ENCODE data around the gene ZMIZ1.

ZMIZ1 gene

GRCh38 chr10:79070081-79070605, 1.4 kb downstream of the ZMIZ1 start:
- H3K4me3 ChIP-seq (ENCODE audit: low read depth, low read length): peak overlapping the region; percentile 89
- H3K9me3 ChIP-seq (ENCODE audit: control insufficient read depth, insufficient read depth, low read length): no peaks in the 10 kb centered on the region
- peaks cover 12% of the 10 kb centered on the region; the same call in 1 of the 2 replicates for H3K27me3 ChIP-seq (ENCODE audit: control insufficient read depth, insufficient read depth, low read length)
- no peaks in the 10 kb centered on the region for H3K36me3 ChIP-seq (ENCODE audit: control insufficient read depth, insufficient read depth, low read length)
- H3K9ac ChIP-seq (ENCODE audit: low read depth, low read length): no peak overlapping the region
- H3K4me1 ChIP-seq (ENCODE audit: control insufficient read depth, insufficient read depth, low read length): peaks cover 42% of the 10 kb centered on the region
- H3K27ac ChIP-seq (ENCODE audit: low read depth, low read length): peak overlapping the region; percentile 68

GRCh38 chr10:79070606-79071395, 2.0 kb downstream of the ZMIZ1 start:
- Histone ChIP-seq H3K4me3 (ENCODE audit: low read depth, low read length) (peak overlapping the region; percentile 89), H3K36me3 (ENCODE audit: control insufficient read depth, insufficient read depth, low read length) (no peaks in the 10 kb centered on the region), H3K9ac (ENCODE audit: low read depth, low read length) (peak overlapping the region; percentile 49), H3K4me1 (ENCODE audit: control insufficient read depth, insufficient read depth, low read length) (peaks cover 44% of the 10 kb centered on the region), H3K27me3 (ENCODE audit: control insufficient read depth, insufficient read depth, low read length) (peaks cover 7% of the 10 kb centered on the region; the same call in 1 of the 2 replicates), H3K27ac (ENCODE audit: low read depth, low read length) (peak overlapping the region; percentile 70), H3K9me3 (ENCODE audit: control insufficient read depth, insufficient read depth, low read length) (no peaks in the 10 kb centered on the region)

GRCh38 chr10:79071396-79071923, 2.7 kb downstream of the ZMIZ1 start:
- H3K4me1 ChIP-seq (ENCODE audit: control insufficient read depth, insufficient read depth, low read length): peaks cover 48% of the 10 kb centered on the region
- H3K9ac ChIP-seq (ENCODE audit: low read depth, low read length): peak overlapping the region; percentile 49; the same call in 1 of the 2 replicates
- peaks cover 7% of the 10 kb centered on the region; the same call in 1 of the 2 replicates for H3K27me3 ChIP-seq (ENCODE audit: control insufficient read depth, insufficient read depth, low read length)
- H3K4me3 ChIP-seq (ENCODE audit: low read depth, low read length): peak overlapping the region; percentile 89
- no peaks in the 10 kb centered on the region for H3K9me3 ChIP-seq (ENCODE audit: control insufficient read depth, insufficient read depth, low read length)
- H3K36me3 ChIP-seq (ENCODE audit: control insufficient read depth, insufficient read depth, low read length): no peaks in the 10 kb centered on the region
- peak overlapping the region; percentile 70 for H3K27ac ChIP-seq (ENCODE audit: low read depth, low read length)

GRCh38 chr10:79072041-79072441, 3.3 kb downstream of the ZMIZ1 start:
- no peaks in the 10 kb centered on the region for H3K9me3 ChIP-seq (ENCODE audit: control insufficient read depth, insufficient read depth, low read length)
- peaks cover 7% of the 10 kb centered on the region; the same call in 1 of the 2 replicates for H3K27me3 ChIP-seq (ENCODE audit: control insufficient read depth, insufficient read depth, low read length)
- H3K4me3 ChIP-seq (ENCODE audit: low read depth, low read length): 0 out of 2 replicates have a peak overlapping the region, but pooled peaks have one; percentile 17
- H3K36me3 ChIP-seq (ENCODE audit: control insufficient read depth, insufficient read depth, low read length): no peaks in the 10 kb centered on the region
- no peak overlapping the region for H3K9ac ChIP-seq (ENCODE audit: low read depth, low read length)
- peak overlapping the region; percentile 70 for H3K27ac ChIP-seq (ENCODE audit: low read depth, low read length)
- H3K4me1 ChIP-seq (ENCODE audit: control insufficient read depth, insufficient read depth, low read length): peaks cover 48% of the 10 kb centered on the region

- Histone ChIP-seq H3K4me1 (ENCODE audit: control insufficient read depth, insufficient read depth, low read length) (peaks cover 53% of the 10 kb centered on the region), H3K4me3 (ENCODE audit: low read depth, low read length) (no peak overlapping the region), H3K27ac (ENCODE audit: low read depth, low read length) (no peak overlapping the region), H3K36me3 (ENCODE audit: control insufficient read depth, insufficient read depth, low read length) (no peaks in the 10 kb centered on the region), H3K9me3 (ENCODE audit: control insufficient read depth, insufficient read depth, low read length) (no peaks in the 10 kb centered on the region), H3K9ac (ENCODE audit: low read depth, low read length) (no peak overlapping the region), H3K27me3 (ENCODE audit: control insufficient read depth, insufficient read depth, low read length) (0 out of 2 replicates have a peak, but pooled peaks cover 3% of the 10 kb centered on the region)
These were observed 4.4 kb downstream of the ZMIZ1 start for GRCh38 chr10:79072994-79073645.

- H3K4me3 ChIP-seq (ENCODE audit: low read depth, low read length): no peak overlapping the region
- no peak overlapping the region for H3K27ac ChIP-seq (ENCODE audit: low read depth, low read length)
- no peaks in the 10 kb centered on the region for H3K9me3 ChIP-seq (ENCODE audit: control insufficient read depth, insufficient read depth, low read length)
- no peak overlapping the region for H3K9ac ChIP-seq (ENCODE audit: low read depth, low read length)
- peaks cover 56% of the 10 kb centered on the region for H3K4me1 ChIP-seq (ENCODE audit: control insufficient read depth, insufficient read depth, low read length)
- H3K36me3 ChIP-seq (ENCODE audit: control insufficient read depth, insufficient read depth, low read length): no peaks in the 10 kb centered on the region
- H3K27me3 ChIP-seq (ENCODE audit: control insufficient read depth, insufficient read depth, low read length): 0 out of 2 replicates have a peak, but pooled peaks cover 3% of the 10 kb centered on the region
These were observed 5.1 kb downstream of the ZMIZ1 start for GRCh38 chr10:79073784-79074432.

GRCh38 chr10:79074732-79075131, 6.0 kb downstream of the ZMIZ1 start:
- Histone ChIP-seq H3K4me3 (ENCODE audit: low read depth, low read length) (no peak overlapping the region), H3K36me3 (ENCODE audit: control insufficient read depth, insufficient read depth, low read length) (no peaks in the 10 kb centered on the region), H3K27me3 (ENCODE audit: control insufficient read depth, insufficient read depth, low read length) (0 out of 2 replicates have a peak, but pooled peaks cover 3% of the 10 kb centered on the region), H3K9me3 (ENCODE audit: control insufficient read depth, insufficient read depth, low read length) (no peaks in the 10 kb centered on the region), H3K9ac (ENCODE audit: low read depth, low read length) (no peak overlapping the region), H3K4me1 (ENCODE audit: control insufficient read depth, insufficient read depth, low read length) (peaks cover 60% of the 10 kb centered on the region), H3K27ac (ENCODE audit: low read depth, low read length) (no peak overlapping the region)

- H3K9me3 ChIP-seq (ENCODE audit: control insufficient read depth, insufficient read depth, low read length): no peaks in the 10 kb centered on the region
- H3K4me3 ChIP-seq (ENCODE audit: low read depth, low read length): no peak overlapping the region
- H3K27ac ChIP-seq (ENCODE audit: low read depth, low read length): no peak overlapping the region
- 0 out of 2 replicates have a peak, but pooled peaks cover 3% of the 10 kb centered on the region for H3K27me3 ChIP-seq (ENCODE audit: control insufficient read depth, insufficient read depth, low read length)
- no peak overlapping the region for H3K9ac ChIP-seq (ENCODE audit: low read depth, low read length)
- H3K4me1 ChIP-seq (ENCODE audit: control insufficient read depth, insufficient read depth, low read length): peaks cover 63% of the 10 kb centered on the region
- H3K36me3 ChIP-seq (ENCODE audit: control insufficient read depth, insufficient read depth, low read length): no peaks in the 10 kb centered on the region
These were observed 6.7 kb downstream of the ZMIZ1 start for GRCh38 chr10:79075418-79075817.

GRCh38 chr10:79077488-79078173, 8.9 kb downstream of the ZMIZ1 start:
- no peaks in the 10 kb centered on the region for H3K36me3 ChIP-seq (ENCODE audit: control insufficient read depth, insufficient read depth, low read length)
- no peaks in the 10 kb centered on the region for H3K9me3 ChIP-seq (ENCODE audit: control insufficient read depth, insufficient read depth, low read length)
- peaks cover 48% of the 10 kb centered on the region for H3K4me1 ChIP-seq (ENCODE audit: control insufficient read depth, insufficient read depth, low read length)
- no peaks in the 10 kb centered on the region for H3K27me3 ChIP-seq (ENCODE audit: control insufficient read depth, insufficient read depth, low read length)
- no peak overlapping the region for H3K9ac ChIP-seq (ENCODE audit: low read depth, low read length)
- H3K4me3 ChIP-seq (ENCODE audit: low read depth, low read length): no peak overlapping the region
- H3K27ac ChIP-seq (ENCODE audit: low read depth, low read length): no peak overlapping the region

GRCh38 chr10:79078367-79079053, 9.7 kb downstream of the ZMIZ1 start:
- H3K9ac ChIP-seq (ENCODE audit: low read depth, low read length): no peak overlapping the region
- no peaks in the 10 kb centered on the region for H3K9me3 ChIP-seq (ENCODE audit: control insufficient read depth, insufficient read depth, low read length)
- no peak overlapping the region for H3K27ac ChIP-seq (ENCODE audit: low read depth, low read length)
- H3K4me1 ChIP-seq (ENCODE audit: control insufficient read depth, insufficient read depth, low read length): peaks cover 40% of the 10 kb centered on the region
- H3K4me3 ChIP-seq (ENCODE audit: low read depth, low read length): no peak overlapping the region
- H3K27me3 ChIP-seq (ENCODE audit: control insufficient read depth, insufficient read depth, low read length): no peaks in the 10 kb centered on the region
- H3K36me3 ChIP-seq (ENCODE audit: control insufficient read depth, insufficient read depth, low read length): no peaks in the 10 kb centered on the region

Data from HUES48 (cell line).